PFSK-1 (cell line): ENCODE results near the gene DTWD2.

Source experiments
- FOXP2 ChIP-seq: optimal IDR thresholded peaks from 2 replicates; pipeline ENCODE3; 2011; ENCODE audit warnings: borderline replicate concordance, control low read depth, inconsistent platforms; ENCODE audit not compliant: insufficient read depth; ENCODE audit errors: extremely low read length, extremely low read depth
- POLR2AphosphoS5 ChIP-seq: IDR thresholded peaks from 2 replicates; pipeline ENCODE4 v1.6.1; 2012; ENCODE audit warnings: low read depth, mild to moderate bottlenecking, control low read depth, low read length, moderate library complexity
- REST ChIP-seq, 2 experiments: IDR thresholded peaks; 2 replicates each; pipeline versions ENCODE4 v1.6.1 to v1.8.0; 2011 to 2012; ENCODE audit warnings: low read depth in 2 of 2, low read length in 2 of 2, control low read depth in 1 of 2, inconsistent platforms in 1 of 2, mild to moderate bottlenecking in 1 of 2, moderate library complexity in 1 of 2; ENCODE audit not compliant: insufficient read depth in 1 of 2
- SIN3A ChIP-seq: IDR thresholded peaks from 2 replicates; pipeline ENCODE4 v1.6.1; 2012; ENCODE audit warnings: mild to moderate bottlenecking, low read length, moderate library complexity, borderline replicate concordance; ENCODE audit not compliant: insufficient read depth
- TAF1 ChIP-seq: IDR thresholded peaks from 2 replicates; pipeline ENCODE4 v1.6.1; 2012; ENCODE audit warnings: low read length, control low read depth, borderline replicate concordance; ENCODE audit not compliant: insufficient read depth

Gene DTWD2

GRCh38 chr5:118891252-118891651, 97.1 kb downstream of the DTWD2 start:
- TF ChIP-seq REST (IDR thresholded peaks at IDR 0.05; ENCODE audit: insufficient read depth in 1 of 2, low read depth in 2 of 2, low read length in 2 of 2) (no peak), POLR2AphosphoS5 (no peak), TAF1 (no peak), FOXP2 (no peak), SIN3A (no peak)

- TF ChIP-seq TAF1 (no peak), SIN3A (no peak), POLR2AphosphoS5 (no peak), REST (IDR thresholded peaks at IDR 0.05; ENCODE audit: insufficient read depth in 1 of 2, low read depth in 2 of 2, low read length in 2 of 2) (no peak), FOXP2 (no peak)
Observed at GRCh38 chr5:118889165-118889564, 99.2 kb downstream of the DTWD2 start.

DNA sequence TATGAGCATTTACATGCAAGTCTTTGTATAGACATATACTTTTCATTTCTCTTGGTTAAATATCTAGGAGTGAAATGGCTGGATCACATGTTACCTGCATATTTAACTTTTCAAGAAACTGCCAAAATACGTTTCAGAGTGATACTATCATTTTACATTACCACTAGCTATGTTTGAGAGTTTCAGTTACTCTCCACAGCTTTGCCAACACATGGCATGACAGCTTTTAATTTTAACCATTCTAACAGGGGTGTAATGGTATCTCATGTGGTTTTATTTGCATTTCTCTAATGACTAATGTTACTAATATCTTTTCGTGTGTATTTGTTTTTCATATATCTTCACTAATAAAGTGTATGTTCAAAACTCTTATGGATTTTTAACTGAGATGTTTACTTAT, 99.8 kb downstream of the DTWD2 start:
- no peak for TF ChIP-seq SIN3A
- no peak for TF ChIP-seq REST (IDR thresholded peaks at IDR 0.05; ENCODE audit: insufficient read depth in 1 of 2, low read depth in 2 of 2, low read length in 2 of 2)
- no peak for TF ChIP-seq FOXP2
- TF ChIP-seq TAF1: no peak
- TF ChIP-seq POLR2AphosphoS5: no peak

DNA sequence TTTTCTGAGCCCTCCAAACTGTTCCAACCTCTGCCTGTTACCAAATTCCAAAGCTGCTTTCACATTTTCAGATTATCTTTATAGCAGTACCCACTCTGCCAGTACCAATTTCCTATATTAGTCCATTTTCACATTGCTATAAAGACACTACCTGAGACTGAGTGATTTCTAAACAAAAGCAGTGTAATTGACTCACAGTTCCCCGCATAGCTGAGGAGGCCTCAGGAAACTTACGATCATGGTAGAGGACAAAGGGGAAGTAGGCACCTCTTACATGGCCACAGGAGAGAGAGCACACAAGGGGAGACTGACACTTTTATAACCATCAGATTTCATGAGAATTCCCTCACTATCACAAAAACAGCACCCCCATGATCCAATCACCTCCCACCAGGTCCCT, 105.0 kb downstream of the DTWD2 start:
- TF ChIP-seq REST (IDR thresholded peaks at IDR 0.05; ENCODE audit: insufficient read depth in 1 of 2, low read depth in 2 of 2, low read length in 2 of 2) (no peak), TAF1 (no peak), SIN3A (no peak), POLR2AphosphoS5 (no peak), FOXP2 (no peak)

DNA sequence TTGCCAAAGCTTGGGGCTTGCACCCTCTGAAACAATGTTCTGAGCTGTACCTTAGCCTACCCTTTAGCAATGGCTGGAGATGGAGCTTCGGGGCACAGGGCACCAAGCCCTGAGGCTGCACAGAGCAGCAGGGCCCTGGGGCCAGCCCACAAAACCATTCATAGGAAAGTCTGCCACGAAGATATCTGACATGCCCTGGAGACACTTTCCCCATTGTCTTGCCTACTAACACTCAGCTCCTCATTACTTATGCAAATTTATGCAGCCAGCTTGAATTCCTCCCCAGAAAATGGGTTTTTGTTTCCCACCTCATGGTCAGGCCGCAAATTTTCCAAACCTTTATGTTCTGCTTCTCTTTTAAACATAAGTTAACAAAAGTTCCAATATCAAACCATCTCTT, 105.7 kb downstream of the DTWD2 start:
- TF ChIP-seq SIN3A: no peak
- TF ChIP-seq POLR2AphosphoS5: no peak
- TF ChIP-seq FOXP2: no peak
- TF ChIP-seq REST (IDR thresholded peaks at IDR 0.05; ENCODE audit: insufficient read depth in 1 of 2, low read depth in 2 of 2, low read length in 2 of 2): no peak
- TF ChIP-seq TAF1: no peak
